Measurements from ENCODE around the gene PPP4R4.

PPP4R4 gene, protein sequence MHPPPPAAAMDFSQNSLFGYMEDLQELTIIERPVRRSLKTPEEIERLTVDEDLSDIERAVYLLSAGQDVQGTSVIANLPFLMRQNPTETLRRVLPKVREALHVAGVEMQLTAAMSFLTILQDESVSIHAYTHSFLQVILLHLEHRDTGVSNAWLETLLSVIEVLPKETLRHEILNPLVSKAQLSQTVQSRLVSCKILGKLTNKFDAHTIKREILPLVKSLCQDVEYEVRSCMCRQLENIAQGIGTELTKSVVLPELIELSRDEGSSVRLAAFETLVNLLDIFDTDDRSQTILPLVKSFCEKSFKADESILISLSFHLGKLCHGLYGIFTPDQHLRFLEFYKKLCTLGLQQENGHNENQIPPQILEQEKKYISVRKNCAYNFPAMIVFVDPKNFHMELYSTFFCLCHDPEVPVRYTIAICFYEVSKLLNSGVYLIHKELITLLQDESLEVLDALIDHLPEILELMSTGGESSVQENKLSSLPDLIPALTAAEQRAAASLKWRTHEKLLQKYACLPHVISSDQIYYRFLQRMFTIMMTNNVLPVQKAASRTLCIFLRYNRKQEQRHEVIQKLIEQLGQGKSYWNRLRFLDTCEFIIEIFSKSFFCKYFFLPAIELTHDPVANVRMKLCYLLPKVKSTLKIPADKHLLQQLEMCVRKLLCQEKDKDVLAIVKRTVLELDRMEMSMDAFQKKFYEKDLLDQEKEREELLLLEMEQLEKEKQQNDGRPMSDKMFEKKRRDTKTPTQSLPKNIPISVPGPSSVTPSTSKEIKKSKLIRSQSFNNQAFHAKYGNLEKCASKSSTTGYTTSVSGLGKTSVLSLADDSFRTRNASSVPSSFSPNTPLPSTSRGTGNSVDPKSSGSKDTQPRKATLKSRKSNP

DNA sequence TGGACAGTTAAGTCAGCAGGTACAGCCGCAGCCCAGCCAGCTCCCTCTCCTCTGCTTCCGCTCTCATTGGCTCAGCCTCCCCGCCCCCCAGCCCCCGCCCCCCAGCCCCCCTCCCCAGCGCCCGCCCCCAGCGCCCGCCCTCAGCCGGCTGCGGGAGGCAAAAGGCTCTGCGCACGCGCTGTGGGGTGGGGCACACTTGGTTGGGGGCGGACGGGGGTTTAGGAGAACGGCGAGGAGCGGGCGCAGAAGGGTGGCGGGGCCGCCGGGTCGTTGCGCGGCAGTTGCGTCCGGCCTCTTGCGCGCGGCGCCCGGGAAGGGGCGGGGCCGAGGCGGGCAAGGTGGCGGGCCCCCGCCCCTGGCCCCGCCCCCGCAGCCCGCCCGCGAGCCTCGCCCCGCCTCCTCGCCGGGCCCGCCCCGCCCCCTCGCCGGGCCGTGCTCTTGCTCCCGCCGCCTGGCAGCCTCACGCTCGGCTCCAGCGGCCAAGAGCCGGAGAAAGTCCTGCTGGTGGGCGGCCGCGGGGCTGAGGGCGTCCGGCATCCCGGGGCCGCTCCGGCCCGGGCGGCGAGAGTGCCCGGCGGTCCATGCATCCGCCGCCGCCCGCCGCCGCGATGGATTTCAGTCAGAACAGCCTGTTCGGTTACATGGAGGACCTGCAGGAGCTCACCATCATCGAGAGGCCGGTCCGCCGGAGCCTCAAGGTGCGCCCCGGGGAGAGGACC lies at the start of gene PPP4R4:
Gene PPP4R4 (plus strand): TSS at position 438 of the 719 bp plus-strand sequence. CDS start 144 bp downstream, at position 582.
- peak; percentile 89 to 93 for DNase-seq

GRCh38 chr14:94124582-94125377 lies 49.3 kb upstream of the PPP4R4 start:
- no peak for DNase-seq

- DNase-seq = no peak
These were observed 48.3 kb upstream of the PPP4R4 start for GRCh38 chr14:94125659-94126418.

- DNase-seq = no peak
These were observed 47.8 kb upstream of the PPP4R4 start for GRCh38 chr14:94126419-94126677.

- no peak for DNase-seq
These were observed 47.3 kb upstream of the PPP4R4 start for GRCh38 chr14:94126800-94127199.

GRCh38 chr14:94127330-94127729 lies 46.8 kb upstream of the PPP4R4 start:
- DNase-seq = no peak

DNA sequence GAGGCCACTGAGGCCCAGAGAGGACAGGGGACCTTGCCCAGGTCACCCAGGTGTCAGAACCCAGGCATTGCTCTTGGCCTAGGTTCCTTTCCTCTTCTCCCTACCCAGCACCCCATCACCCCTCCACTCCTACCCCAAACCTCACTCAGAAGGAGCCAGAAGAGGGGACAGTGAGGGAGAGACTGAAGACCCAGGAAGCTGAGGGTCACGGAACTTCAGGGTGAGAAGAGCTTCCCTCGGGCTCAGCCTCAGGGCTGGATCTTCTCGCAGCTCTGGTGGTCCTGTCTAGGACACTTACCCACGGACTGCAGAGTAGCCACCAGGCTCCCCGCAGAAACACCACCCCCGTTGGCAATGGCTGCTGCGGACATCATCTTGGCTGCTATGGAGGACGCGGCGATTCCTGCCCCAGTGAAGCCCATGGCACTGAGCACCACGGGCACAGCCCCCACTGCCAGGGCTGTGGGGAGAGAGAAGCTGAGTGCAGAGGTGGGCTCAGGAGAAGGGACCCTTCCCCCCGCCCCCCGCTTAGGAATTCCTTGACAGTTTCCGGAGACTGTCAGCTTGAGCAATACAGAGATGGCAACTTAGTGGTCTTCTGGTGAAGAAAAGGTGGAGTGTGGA lies 45.8 kb upstream of the PPP4R4 start:
- DNase-seq = no peak

GRCh38 chr14:94129111-94129757 lies 44.9 kb upstream of the PPP4R4 start, which contains the start of gene IFI27L2:
TSS of gene IFI27L2 (minus strand) at chr14:94129604. CDS start at chr14:94129564, 40 bp downstream.
- DNase-seq = peak; percentile 51 to 55

DNA sequence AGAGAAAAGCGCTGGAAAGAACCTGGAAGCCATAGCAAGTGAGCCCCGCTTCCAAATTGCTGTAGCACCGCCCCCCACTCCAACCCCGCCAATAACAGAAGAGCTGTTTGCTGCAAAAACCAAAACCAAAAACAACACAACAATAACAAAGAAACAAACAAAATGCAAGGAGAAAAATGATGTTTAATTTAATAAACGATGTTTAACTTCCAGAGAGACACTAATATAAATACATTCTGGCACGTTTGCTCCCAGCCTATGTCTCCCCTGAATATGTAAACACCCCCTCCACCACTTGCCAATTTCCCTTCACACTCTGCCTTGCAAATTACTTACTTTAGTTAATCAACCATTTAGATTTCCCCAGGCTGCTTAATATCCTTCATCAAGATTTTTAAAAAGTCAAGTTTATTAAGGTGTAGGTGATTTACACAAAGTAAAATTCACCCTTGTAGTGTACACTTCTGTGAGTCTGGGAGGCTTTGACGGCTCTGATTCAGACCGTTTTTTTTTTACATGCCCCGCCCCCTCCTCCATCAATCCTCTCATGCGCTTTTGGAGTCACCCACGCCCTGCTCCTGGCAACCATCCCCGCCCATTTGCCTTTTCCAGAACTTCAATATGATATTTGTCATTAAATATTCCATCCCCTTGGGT lies 44.2 kb upstream of the PPP4R4 start:
- peak; percentile 8 to 12 for DNase-seq

- DNase-seq = peak in 1 of 2 experiments; percentile 45
These were observed 41.7 kb upstream of the PPP4R4 start for GRCh38 chr14:94132285-94132887.

GRCh38 chr14:94135476-94135875 lies 38.6 kb upstream of the PPP4R4 start:
- no peak for DNase-seq

GRCh38 chr14:94136575-94137331 lies 37.4 kb upstream of the PPP4R4 start:
- DNase-seq = peak; percentile 22 to 63

GRCh38 chr14:94138251-94138650 lies 35.9 kb upstream of the PPP4R4 start:
- DNase-seq = no peak

DNA sequence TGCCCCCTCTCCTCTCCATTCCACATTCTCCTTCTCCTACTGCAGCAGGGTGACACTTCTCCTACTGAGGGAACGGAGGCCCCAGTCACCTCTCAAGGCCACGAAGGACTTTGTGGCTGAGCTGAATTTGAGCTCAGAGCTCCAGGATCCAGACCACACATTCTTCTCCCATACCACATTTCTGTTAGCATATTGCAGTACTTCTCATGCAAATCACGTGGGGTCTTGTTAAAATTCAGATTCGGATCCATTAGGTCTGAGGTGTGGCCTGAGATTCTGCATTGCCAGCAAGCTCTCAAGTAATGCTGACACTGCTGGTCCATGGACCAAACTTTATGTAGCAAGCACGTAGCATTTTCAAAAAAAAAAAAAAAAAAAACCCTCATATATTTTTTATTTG lies 35.1 kb upstream of the PPP4R4 start:
- no peak for DNase-seq

DNA sequence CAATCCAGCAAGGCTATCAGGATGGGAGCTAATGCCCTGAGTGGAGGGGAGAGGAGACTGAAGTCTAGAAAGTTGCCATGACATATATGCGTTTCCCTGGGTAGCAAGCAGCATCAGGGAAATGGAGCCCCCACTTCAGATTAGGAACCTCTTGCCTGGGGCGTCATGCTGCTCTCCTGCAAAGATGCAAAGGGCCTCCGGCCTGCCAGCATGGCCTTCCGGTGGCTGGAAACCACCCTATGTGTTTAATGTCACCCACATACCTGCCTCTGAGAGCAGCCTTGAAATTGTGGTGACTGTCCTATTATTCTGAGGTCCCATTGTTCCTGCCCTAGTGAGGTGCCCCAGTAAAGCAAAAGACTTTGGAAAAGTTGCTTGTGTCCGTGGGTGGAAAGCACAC lies 34.7 kb upstream of the PPP4R4 start:
- DNase-seq = no peak

DNA sequence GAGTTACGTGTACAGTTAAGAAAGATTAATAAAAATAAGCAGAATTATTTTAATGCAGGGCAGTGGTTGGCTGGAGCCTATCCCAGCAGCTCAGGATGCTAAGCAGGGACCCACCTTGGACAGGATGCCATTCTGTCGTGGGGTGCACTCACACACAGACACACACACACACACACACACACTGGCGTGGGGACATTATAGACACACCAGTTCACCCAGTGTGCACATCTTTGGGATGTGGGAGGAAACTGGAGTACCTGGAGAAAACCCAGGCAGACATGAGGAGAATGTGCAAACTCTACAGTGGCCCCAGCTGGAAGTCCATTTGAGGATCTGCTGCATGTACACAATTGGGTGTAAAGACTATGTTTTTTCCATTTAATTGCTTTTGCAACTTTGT lies 31.9 kb upstream of the PPP4R4 start:
- no peak for DNase-seq

GRCh38 chr14:94142836-94143235 lies 31.3 kb upstream of the PPP4R4 start:
- no peak for DNase-seq

DNA sequence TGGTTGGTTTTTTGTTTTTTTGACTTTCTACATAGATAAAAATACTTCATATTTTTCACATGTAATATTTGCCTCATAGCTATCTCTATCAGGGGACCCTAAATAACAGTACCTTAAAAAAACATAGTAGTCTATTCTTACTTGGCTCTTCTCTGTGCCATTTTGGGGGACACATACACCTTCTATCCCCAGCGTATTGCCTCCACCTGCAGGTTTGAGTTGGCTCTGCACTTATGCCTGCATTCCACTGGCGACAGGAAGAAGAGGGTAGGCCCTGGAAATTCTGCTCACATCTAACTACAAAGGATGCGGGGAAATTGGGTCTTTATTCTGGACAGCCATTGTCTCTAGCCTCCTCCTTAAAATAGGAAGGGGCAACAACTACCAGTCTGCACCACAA lies 30.9 kb upstream of the PPP4R4 start:
- DNase-seq = no peak

- no peak for DNase-seq
These were observed 30.4 kb upstream of the PPP4R4 start for GRCh38 chr14:94143711-94144110.
